ENCODE results near the gene RUNX1.
"Not testable (repeated sequence)": the region's sequence is repeated elsewhere in the genome, so short reads cannot be mapped to it uniquely, and the experiment has no call there.

RUNX1 gene

GRCh38 chr21:34969423-34970166, 79.5 kb downstream of the RUNX1 start:
- DNase-seq (ENCODE audit: low read depth in 3 of 3): no peak

DNA sequence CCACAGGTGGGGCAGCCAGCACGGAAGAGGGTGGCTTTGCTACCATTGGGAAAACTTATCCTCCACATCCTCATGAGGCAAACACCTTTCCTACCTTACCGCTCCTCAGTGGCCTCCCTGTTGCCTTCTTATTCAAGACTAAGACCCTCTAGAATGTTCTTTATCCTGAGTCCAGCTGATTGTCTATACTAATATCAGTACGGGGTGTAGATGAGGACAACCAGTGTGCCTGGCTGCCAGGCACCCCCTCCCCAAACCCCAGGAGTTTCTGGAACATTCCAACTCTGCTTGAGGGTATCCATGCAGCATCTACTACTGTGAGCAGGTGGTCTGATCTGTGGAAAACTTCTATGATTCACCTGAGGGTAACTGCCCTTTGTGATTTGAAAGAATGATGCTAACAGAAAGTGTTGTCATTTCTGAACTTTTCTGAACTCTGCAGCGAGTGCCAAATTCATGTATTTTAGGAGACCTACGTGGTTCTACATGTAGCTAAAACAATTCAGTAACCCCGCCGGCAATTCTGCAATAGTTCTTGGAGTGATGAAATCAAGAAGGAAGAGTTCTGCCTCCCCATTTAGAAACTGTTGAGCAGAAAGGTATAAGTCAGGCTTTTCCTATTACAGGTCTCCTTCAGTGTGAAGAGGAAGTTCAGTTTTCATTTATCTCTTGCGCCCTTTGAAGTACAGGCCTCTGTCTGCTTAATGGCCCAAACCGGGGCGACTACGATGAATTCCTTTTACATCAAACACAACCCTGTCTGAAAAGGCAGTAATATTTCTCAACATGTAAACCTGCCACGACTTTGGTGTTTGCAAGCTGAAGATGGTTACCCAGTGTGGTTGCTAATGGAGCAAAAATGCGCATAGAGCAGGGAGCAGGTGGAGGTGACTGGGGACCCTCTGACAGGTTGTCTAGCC, 80.4 kb downstream of the RUNX1 start:
- no peak for DNase-seq (ENCODE audit: low read depth in 3 of 3)

DNA sequence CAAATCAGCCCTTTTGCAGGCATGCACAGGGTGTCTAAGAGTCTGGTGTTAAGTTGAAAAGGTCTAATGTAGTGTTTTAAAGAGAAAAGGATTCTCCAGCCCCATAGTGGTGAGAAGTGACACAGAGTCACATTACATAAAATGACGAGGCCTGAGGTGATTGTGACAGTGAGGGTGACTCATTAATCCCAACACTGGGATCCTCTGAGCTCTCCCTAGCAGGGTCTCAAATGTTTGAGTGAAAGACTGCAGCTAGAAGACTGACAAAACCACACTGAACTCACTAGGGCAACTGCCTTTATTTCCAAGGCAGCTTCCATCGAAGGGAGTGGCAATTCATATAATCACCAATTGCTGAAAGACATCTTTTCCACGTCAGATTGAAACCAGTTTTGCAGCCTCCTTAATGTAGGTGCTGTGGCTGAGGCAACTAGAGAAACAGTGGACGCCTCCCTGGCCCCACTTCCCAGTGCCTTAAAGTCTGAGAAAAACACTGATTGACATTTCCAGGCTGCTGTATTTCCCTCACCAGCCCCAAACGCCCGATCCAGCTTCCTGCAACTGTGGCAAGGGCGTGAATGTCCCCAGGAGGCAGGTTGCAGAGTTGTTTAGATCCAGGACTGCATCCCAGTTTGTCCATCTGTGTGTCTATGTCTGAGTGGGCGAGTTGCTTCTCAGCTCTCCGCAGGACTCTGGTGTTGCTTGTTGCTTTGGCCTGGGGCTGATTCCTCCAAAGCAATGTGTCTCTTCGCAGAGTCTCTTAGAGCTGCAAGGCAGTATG, 81.4 kb downstream of the RUNX1 start:
- DNase-seq (ENCODE audit: low read depth in 3 of 3): no peak

GRCh38 chr21:34966881-34967280, 82.2 kb downstream of the RUNX1 start:
- DNase-seq (ENCODE audit: low read depth in 3 of 3): not testable (repeated sequence)

DNA sequence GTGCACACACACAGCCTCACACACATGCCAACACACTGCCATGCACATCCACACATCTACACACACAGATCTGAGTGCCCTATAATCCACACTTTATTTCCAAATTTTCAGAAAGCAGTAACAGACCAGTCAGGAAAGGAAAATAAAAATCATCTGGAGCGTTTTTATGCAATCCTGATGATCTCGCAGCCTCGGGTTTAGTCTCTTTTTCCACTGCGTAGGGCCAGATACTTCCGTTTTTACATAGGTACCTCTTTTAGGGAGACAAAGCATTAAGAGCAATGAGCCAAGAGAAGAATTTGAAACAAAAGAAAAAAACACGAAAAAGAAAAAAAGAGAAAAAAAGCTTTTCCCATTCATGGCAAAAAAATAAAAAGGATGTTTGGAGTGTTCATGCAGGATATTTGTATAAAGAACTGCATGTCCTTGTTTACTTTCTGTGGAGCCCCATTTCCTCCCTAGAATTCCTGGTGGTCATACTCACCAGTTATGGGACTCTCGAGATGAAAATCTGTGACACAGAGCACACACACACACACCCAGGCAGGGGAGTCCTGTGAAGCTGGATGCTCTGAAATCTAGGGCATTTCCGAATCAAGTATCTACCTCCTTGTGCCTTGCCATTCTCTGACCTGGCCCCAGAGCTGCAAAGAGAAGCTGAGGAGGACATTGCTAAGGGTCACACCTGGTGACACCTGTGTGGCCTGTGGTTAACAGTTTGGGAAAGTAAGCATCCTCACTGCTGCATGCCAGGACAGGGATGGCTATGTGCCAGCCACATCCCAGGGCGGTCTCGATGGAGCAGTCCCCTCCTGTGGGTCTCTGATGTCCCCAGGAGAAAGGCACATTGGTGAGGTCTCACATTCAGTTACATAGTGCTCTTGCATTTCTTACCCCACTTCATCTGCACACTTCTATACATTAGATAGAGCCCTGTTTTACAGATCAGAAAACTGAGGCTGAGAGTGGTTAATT, 83.6 kb downstream of the RUNX1 start:
- no peak for DNase-seq (ENCODE audit: low read depth in 3 of 3)

- no peak for DNase-seq (ENCODE audit: low read depth in 3 of 3)
These were observed 86.4 kb downstream of the RUNX1 start for GRCh38 chr21:34962586-34963222.

DNA sequence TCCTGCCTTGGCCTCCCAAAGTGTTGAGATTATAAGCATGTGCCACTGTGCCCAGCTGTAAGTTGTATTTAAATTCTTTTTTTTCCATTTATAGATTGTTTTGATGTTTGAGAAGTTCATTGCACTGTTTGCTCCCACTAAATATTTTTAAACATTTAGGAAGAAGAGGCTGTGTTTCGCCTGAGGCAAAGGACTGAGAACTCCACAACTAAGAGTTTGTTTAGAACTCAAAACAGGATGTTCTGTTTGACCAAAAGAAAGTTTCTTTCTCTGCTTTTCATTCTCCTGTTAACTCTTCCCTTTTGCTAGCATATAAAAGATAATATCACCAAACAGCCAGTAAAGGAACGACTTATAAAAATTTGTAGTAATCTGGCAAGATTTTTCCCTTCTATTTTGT, 87.0 kb downstream of the RUNX1 start:
- no peak for DNase-seq (ENCODE audit: low read depth in 3 of 3)

DNA sequence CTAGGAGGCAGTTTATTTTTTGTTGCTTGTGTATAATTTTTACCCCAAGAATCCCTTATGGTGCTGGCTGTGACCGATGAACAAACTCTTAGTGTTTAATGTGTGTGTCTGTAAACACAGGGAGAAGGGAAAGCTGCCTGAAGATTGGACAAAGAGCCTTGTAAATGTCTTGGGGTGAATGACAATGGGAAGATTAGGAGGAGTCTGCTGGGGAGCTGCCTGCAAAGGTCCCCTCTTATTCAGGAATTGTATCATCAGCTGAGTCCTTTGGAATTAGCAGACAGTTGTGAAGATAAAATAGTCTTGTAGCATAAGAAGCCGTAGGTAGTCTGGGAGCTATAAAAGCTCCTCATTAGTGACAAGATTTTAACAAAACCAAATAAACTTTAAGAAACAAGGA, 88.4 kb downstream of the RUNX1 start:
- no peak for DNase-seq (ENCODE audit: low read depth in 3 of 3)

DNA sequence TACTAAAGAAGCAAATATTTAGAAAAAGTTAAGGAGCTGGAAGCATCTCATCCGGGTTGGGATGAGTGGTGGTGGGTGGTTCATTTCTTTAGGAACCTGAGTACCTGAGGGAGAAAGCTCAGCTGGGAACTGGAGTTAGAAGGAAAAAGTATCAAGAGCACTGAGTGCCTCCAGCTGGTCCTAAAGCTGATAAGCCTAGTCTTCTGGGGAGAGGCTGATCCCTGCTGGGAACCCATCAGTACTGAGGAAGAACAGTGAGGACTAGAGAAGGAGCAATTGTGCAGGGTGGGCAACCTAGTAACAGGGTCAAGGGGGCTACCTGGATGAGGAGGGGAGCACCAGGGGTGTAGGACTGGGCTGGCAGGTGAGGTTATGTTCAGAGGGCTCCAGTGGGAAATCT, 89.5 kb downstream of the RUNX1 start:
- no peak for DNase-seq (ENCODE audit: low read depth in 3 of 3)

- DNase-seq (ENCODE audit: low read depth in 3 of 3): no peak
These were observed 91.1 kb downstream of the RUNX1 start for GRCh38 chr21:34958040-34958439.

DNA sequence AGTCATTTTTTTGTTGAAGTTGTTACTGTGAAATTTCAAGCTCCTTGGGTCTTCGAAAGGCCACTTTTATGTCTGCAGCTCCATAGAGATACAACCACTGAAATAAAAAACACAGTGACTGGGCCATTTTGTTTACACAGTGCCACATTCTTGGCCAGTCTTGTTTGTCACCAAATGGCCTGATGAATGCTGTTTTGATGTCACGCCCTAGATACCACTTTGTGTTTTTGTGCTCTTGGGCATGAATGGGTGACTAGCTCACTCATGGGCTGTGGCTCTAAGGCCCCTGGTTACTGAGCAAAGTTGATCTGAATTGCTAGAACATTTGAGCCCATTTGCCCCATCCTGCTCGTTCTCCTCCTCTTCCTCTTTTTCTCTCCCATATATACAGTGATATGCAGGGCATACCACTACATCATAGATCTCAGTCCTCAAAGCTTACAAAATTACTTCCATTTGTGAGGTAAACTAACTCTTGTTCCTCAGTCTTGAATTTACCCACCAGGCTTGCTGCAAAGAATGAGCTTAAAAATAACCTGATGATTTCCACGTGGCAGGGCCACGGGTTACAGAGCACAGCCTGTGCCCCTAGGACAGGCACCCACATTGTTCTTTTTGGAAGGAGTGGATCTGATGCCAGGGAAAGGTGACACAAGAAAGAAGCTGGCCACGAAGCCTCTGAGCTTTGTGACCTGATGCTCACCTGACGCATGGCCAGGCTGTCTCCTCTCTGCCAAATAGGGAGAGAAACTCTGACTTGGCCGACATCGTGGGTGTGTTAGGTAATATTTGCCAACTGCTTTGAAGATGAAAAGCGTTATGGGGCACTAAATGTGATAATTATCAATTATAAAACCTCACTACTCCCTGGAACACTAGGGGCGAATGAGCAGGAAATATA, 92.4 kb downstream of the RUNX1 start:
- DNase-seq (ENCODE audit: low read depth in 3 of 3): no peak

DNA sequence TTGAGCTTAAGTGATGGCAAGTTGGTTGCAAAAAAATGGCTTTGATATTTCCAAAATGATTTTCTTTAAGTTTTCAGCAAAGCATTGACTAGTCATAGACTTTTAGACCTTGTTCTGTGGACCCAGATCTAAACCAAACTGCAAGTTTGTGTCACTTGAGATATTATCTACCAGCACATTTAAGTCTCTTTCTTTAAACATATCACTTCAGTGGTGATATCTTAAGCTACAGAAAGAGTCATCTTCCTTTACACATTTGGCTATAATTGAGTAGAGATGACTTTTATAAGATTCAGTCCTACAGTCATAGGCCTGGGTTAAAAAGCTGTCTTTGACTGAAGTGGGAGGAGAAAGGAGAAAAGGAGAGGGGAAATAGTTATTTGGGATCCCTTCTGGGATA, 95.2 kb downstream of the RUNX1 start:
- DNase-seq (ENCODE audit: low read depth in 3 of 3): no peak

GRCh38 chr21:34952701-34953100, 96.4 kb downstream of the RUNX1 start:
- DNase-seq (ENCODE audit: low read depth in 3 of 3): no peak

GRCh38 chr21:34951868-34952267, 97.2 kb downstream of the RUNX1 start:
- DNase-seq (ENCODE audit: low read depth in 3 of 3): not testable (repeated sequence)

DNA sequence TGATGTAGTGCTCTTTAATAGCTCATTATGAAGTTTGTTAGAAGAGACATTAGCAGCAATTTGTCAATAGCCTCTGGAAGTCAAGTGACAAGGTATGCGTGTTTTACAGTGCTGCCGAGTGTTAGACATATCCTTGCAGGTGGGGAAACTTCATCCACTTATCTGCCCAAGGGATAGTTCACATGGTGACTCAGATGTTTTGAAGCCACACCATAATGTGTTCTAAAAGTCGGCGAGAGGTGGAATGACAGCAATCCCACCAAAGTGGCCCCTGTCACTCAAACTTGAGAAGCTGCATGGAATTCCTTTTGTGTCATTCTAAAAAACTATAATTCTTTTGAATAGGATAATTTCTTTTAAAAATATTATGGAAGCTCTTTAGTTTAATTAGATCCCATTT, 98.1 kb downstream of the RUNX1 start:
- no peak for DNase-seq (ENCODE audit: low read depth in 3 of 3)

- DNase-seq (ENCODE audit: low read depth in 3 of 3): no peak
These were observed 99.6 kb downstream of the RUNX1 start for GRCh38 chr21:34949499-34949898.

DNA sequence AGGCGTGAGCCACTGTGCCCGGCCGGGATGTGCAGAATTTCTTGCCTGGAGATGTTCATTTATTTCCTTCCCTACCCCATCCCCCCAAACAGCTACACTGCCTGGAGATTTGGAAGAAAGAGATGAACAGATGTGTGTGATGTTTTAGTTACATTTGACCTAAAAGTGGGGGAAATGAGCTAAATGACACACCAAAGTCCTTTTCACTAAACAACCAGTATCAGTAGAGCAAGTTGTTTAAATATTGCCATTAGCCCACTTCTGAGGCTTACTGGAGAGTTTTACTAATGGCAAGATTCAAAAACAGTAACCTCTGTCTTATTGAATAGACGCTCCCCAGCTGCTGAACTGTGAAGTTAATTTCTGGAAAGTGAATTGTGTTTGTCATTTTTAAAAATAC, 100.1 kb downstream of the RUNX1 start:
- DNase-seq (ENCODE audit: low read depth in 3 of 3): no peak

GRCh38 chr21:34948157-34948556, 100.9 kb downstream of the RUNX1 start:
- DNase-seq (ENCODE audit: low read depth in 3 of 3): no peak

GRCh38 chr21:34946916-34947534, 102.1 kb downstream of the RUNX1 start:
- DNase-seq (ENCODE audit: low read depth in 3 of 3): no peak

Measured in stimulated activated CD4-positive, alpha-beta T cell treated with anti-CD3 and anti-CD28 coated beads, TNF-alpha, amount 100 ng/mL, for 4 hours (primary cell).